Measurements from ENCODE around the gene COL23A1.

GRCh38 chr5:178527458-178528307, 62.5 kb downstream of the COL23A1 start:
- TF ChIP-seq CTCF (IDR thresholded peaks at IDR 0.05; ENCODE audit: low read length) (no peak), EZH2 (optimal IDR thresholded peaks at IDR 0.05; ENCODE audit: low read depth, low read length) (no peak)

Measured in MM.1S (cell line).